Cerebellar cortex (tissue), 1 donor: ENCODE results near the gene FAM76A.
"Not testable (repeated sequence)": the region's sequence is repeated elsewhere in the genome, so short reads cannot be mapped to it uniquely, and the experiment has no call there.

Source experiments
- DNase-seq: peaks from one replicate; pipeline ENCODE4 v3.0.0-alpha.2; 2015; ENCODE audit warnings: low spot score

FAM76A gene

GRCh38 chr1:27724961-27725373, 794 bp upstream of the FAM76A start:
- peak; percentile 55 for DNase-seq

DNA sequence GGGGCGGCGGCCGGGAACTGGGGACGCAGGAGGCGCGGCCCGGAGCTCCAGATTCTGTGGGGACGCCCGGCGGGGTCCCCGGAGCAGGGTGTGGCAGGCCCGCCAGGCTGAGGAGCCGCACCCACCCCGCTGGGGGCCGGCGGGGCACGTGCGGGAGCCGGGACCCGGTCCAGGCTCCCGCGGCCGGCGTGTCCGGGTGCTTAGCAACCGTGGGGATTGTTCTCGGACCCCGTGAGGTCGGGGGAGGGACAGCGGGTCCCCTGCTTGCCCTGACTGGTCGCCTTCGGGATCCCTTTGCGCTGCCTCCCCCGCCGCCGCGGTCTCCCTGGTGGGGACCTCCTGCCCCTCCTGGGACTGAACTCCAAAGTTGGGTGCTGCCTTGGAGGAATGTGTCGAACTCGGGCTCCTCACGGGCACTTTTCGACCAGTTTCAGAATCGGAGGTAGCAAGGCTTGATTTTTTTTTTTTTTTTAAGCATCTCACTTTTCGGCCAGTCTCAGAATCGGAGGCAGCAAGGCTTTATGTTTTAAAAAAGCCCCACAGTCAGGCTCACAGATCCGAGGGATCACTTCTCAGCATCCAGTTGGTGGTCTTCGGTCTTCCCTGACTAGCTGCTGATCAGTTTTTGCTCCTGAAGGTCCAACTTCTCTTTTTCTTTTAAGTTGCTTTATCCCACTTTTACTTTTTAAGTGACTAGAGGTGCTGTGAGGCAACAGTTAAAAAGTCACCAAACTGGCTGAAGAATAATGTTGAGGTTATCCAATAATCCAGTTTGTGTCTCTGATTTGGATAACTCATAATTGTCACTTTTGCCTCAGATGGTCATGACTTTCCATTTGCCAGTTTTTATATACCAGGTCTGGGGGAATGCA, 648 bp downstream of the FAM76A start:
- DNase-seq: peak; percentile 35

- DNase-seq: no peak
These were observed 1.4 kb downstream of the FAM76A start for GRCh38 chr1:27727126-27727525.

DNA sequence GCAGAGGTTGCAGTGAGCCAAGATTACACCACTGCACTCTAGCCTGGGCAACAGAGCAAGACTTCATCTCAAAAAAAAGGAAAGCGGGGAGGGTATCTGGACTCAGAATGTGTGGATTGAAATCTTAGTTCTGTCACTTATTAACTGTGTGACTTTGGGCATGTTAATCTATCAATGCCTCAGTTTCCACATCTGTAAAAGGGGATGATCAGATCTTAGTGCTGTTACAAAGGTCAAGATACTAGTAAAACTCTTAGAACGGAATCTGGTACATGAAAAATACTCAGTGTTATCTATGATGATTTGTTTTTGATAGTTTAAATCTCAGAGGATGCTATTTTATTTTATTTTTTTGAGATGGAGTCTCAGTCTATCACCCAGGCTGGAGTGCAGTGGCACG, 10.5 kb downstream of the FAM76A start:
- DNase-seq: no peak

DNA sequence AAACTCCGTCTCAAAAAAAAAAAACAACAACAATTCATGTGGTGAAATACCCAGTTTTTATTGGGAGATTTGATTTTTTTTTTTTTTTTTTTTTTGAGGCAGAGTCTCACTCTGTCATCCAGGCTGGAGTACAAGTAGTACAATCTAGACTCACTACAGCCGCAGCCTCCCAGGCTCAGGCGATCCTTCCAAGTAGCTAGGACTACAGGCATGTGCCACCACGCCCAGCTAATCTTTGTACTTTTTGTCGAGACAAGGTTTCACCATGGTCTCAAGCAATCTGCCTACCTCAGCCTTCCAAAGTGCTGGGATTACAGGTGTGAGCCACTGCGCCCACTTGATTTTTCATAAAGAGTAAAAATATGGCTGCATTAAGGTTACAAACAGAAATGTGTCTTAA, 15.4 kb downstream of the FAM76A start:
- no peak for DNase-seq

- DNase-seq: no peak
These were observed 18.8 kb downstream of the FAM76A start for GRCh38 chr1:27744556-27744955.

DNA sequence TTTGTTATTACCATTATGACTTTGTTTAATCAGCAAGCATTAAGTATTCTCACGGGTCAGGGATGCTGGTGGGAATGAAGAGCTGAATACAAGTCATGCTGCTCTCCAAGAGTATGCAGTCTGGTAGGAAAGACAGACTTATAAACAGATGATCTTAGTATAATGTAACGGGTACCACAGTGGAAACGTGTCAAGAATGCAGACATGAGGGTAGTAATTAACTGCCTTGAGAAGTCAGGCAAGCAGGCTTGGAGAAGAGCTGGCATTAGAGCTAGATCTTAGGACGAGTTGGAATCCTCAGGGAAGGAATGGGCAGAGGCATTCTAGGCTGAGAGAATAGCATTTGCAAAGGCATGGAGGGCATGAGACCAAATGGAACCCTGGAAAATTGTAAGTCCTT, 19.7 kb downstream of the FAM76A start:
- DNase-seq: no peak

- no peak for DNase-seq
These were observed 26.6 kb downstream of the FAM76A start for GRCh38 chr1:27752360-27752759.

DNA sequence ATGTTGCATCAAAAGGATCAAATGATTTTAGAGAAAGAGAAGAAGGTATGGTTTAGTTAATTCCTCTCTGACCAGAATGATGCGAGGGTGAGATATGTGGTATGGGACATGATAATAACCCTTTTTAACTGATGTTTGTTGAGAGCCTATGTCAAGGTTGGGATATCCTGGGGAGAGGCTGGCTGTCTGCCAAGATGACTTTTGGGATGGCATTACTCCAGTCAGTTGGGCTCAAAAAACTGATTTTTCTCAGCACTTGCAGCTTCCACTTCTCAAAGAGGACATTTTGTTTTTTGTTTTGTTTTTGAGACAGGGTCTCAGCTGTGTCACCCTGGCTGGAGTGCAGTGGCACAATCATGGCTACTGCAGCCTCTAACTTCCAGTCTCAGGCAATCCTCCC, 29.5 kb downstream of the FAM76A start:
- DNase-seq: peak; percentile 6

- peak; percentile 52 for DNase-seq
These were observed 30.1 kb downstream of the FAM76A start for GRCh38 chr1:27755865-27756264.

DNA sequence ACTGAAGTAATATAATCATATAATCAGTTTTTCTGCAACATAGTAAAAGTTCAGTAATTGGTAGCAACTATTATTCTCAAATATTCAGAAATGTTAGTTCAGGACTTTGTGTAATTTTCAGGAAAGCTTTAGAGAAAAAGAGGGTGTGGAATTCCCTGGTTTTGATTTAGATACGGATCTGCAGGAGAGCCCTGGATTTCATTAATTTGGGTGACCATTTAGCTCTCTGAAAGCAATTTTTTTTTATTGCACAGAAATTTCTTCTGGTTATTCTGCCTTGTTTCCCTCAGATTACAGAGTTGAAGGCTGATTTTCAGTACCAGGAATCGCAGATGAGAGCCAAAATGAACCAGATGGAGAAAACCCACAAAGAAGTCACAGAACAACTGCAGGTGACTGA, 33.5 kb downstream of the FAM76A start:
- no peak for DNase-seq

- peak; percentile 39 for DNase-seq
These were observed 34.7 kb downstream of the FAM76A start for GRCh38 chr1:27760426-27760825.

DNA sequence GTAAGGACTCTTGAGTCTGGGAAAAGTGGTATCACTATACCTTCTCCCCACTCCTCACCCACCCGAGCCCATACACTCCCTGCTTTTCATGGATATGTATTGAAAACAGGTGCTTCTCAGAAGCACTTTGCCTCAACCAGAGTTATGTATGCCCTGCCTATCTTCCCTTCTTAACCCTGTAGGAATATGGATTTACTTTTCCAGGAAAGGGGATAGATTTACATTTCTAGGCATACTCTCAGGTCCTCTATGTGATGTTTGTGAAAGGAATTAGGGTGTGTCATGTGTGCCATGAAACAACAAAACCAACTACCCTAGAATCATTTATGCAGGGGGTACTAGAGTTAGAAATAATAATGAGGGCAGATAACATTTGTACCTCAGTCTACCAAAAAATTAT, 36.3 kb downstream of the FAM76A start:
- no peak for DNase-seq

DNA sequence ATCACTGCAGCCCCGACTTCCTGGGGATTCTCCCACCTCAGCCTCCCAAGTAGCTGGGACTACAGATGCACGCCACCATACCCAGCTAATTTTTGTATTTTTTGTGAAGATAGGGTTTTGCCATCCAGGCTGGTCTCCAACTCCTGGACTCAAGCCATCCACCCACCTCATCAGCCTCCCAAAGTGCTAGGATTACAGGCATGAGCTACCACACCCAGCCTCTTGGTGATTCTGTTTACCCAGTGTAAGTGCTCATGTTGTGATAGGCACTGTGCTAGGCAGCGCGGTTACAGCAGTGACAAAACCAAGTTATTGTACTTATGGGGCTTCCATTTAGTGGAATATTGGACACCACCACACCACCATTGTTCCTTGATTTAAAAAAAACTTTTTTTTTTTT, 37.6 kb downstream of the FAM76A start:
- DNase-seq: no peak

DNA sequence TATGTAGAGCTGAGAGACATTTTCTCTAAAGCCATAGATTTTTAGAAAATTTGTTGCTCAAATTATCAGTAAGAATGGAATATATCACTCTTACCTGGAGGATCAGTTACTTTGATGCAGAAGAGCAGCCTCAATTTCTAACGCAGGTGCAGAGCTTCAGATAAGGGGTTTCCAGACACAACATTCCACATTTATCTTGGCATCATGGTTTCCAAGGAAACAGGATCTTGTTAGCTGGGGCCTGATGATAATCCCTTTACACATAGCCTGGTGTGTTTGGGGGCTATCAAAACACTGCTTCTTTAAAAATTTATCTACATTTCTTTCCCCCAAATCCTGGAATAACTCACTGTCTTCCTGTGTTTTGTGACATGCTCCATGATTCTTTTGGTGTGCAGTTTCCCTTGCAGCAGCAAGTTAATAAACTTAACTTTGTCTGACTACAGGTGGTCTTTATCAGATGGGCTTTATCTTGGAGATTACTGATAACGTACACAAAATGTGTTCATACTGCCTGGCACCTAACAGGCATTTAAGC, 44.6 kb downstream of the FAM76A start:
- DNase-seq: no peak

DNA sequence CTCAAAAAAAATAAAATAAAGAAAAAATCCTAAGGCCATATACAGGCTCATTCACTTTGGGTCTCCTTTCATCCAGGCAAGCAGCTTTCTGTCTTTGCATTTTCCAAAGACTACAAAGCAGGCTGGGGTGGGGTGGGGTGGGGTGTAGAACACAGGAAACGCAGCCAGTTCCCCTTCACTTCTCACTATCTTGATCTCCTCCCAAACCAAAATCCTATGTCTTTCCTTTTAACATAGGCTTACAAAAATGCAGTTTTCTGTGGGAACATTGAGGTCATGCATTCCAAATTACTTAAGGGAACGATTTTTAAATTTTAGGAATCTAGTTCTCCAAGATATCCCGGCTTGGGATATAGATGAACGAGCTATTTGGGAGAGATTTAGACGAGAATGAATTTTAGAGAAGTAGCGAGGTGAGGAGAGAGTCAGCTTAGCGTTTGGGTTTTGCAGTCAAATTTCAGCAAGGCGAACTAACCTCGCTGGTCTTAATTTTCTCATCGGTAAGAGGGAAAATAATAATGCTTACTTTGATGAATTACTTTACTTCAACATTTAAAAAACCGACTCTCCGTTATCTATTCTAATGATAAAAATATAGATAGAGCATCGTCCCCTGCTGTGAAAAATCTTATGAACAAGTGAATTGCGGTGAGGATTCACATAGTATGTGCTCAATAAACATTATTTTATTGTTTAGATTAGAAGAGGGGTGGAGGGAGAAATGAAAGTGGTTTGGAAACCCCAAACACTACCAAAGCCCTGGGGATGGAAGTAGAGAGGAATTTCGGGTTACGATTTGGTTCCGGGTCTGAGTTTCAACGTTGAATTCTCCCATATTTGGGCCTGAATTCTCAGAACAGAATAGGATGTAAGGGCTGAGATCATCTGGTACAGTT, 46.5 kb downstream of the FAM76A start:
- DNase-seq: no peak

DNA sequence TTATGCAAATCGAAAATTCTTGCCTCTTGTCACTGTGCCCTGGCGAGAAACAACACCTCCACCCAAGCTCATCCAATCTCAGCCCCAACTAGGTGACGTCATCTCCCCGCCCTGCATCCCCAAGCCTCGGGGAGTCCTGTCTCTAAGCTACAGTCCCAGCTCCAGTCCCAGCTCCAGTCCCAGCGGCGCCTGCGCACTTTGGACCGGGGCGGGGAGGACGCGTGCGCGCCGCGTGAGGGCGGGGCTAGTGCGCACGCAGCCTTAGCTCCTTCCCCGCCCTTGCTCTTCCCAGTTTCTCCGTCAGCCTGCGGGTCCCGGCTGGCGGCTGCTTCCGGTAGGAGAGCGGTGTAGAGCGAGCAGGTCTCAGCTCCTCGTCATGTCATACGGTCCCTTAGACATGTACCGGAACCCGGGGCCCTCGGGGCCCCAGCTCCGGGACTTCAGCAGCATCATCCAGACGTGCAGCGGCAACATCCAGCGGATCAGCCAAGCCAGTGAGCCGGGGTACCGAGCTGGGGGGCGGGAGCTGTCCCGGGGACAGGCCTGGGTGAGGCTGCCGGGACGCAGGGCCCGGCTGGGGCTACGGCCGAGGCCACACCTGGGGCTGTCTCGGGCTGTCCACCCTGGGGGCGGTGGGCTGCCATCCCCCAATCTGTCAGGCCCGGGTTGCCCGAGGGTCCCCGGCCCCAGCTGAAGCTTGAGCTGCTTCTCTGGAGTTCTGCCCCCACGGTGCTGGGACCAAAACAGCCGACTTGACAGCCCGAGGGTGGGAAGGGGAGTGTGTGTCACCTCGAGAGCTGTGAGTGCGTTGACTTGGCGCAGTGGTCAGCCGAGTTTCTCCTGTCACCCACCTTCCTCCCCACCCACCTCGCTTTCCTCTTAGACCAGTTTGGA, 47.4 kb downstream of the FAM76A start, which contains the start of gene STX12:
TSS of gene STX12 (plus strand) at position 288 of the 894 bp plus-strand sequence. CDS start at position 377, 89 bp downstream.
- DNase-seq: peak; percentile 100

GRCh38 chr1:27773826-27774445, 48.2 kb downstream of the FAM76A start:
- peak; percentile 13 for DNase-seq

- no peak for DNase-seq
These were observed 48.9 kb downstream of the FAM76A start for GRCh38 chr1:27774654-27775053.

DNA sequence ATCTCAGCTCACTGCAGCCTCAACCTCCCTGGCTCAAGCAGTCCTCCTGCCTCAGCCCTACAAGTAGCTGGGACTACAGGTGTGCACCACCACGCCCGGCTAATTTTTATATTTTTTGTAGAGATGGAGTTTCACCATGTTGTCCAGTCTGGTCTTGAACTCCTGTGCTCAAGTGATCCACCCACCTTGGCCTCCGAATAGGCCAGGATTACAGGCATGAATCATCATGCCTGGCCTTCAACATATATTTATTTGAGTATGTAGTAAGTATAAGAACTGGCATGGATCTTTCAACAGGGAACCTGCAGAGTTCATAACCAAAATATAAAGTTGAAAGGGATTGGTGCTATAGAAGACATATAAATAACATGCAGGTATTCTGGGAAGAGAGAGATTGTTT, 49.6 kb downstream of the FAM76A start:
- not testable (repeated sequence) for DNase-seq

DNA sequence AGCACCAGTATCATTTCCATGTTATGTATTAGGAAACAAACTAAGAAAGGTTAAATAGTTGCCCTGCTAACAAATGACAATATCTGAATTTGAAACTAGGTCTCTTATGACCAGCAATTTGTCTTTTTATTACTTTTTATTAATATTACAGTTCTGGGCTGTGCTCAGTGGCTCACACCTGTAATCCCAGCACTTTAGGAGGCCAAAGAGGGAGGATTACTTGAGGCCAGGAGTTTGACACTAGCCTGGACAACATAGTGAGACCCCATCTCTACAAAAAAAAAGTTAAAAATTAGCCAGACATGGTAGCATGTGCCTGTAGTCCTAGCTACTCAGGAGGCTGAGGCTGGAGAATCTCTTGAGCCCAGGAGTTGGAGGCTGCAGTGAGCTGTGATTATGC, 50.5 kb downstream of the FAM76A start:
- DNase-seq: not testable (repeated sequence)
